Adrenal gland (tissue), 5 donors: ENCODE results near the gene SPOP.

Experiments
- POLR2A ChIP-seq, 2 donors: fragments of 450-650 bp; IDR thresholded peaks; one replicate each; pipeline ENCODE4 v1.6.1; 2017; ENCODE audit warnings: antibody characterized with exemption in 2 of 2, mild to moderate bottlenecking in 2 of 2, moderate library complexity in 1 of 2
- TF ChIP-seq, protein P1 (sequence below), 6 experiments: fragments of 450-650 bp in 4 of 6; fragments of 200-600 bp in 2 of 6; sonication (generic) in 1 of 6; IDR thresholded peaks; 1 replicate in 5 of 6; 2 replicates in 1 of 6; pipeline versions ENCODE4 v1.5.1 to v1.8.0; 2016 to 2021; ENCODE audit warnings: antibody characterized with exemption in 6 of 6, mild to moderate bottlenecking in 2 of 6, moderate library complexity in 1 of 6
- donor health status: DM: no; HTN: no; CAD: no.

DNA sequence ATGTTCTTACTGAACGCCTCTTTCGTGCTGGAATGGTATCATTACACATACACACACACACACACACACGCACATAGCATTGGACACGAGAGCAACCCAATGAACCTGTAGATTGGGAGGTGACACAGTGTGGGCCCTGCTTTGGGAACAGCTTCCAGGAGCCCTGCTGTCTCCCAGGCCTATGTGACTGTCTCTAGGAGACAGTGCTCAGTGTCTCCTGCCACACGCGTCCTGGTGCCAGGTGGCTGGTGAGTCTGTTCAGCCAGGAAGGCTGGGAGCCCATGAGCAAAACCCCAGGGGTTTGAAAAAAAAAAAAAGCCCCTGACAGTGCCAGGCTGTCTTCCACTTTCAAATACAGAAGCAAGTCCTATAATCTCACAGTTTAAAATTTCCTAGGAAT, 2.4 kb upstream of the SPOP start:
- TF ChIP-seq, protein P1, sequence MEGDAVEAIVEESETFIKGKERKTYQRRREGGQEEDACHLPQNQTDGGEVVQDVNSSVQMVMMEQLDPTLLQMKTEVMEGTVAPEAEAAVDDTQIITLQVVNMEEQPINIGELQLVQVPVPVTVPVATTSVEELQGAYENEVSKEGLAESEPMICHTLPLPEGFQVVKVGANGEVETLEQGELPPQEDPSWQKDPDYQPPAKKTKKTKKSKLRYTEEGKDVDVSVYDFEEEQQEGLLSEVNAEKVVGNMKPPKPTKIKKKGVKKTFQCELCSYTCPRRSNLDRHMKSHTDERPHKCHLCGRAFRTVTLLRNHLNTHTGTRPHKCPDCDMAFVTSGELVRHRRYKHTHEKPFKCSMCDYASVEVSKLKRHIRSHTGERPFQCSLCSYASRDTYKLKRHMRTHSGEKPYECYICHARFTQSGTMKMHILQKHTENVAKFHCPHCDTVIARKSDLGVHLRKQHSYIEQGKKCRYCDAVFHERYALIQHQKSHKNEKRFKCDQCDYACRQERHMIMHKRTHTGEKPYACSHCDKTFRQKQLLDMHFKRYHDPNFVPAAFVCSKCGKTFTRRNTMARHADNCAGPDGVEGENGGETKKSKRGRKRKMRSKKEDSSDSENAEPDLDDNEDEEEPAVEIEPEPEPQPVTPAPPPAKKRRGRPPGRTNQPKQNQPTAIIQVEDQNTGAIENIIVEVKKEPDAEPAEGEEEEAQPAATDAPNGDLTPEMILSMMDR (IDR thresholded peaks at IDR 0.05), result no peak
- TF ChIP-seq POLR2A (IDR thresholded peaks at IDR 0.05), result no peak
